Subcutaneous adipose tissue (tissue), 4 donors: ENCODE data around the gene TMEM250. TPM values are rescaled to one million over a fixed set of nuclear protein-coding genes. Genes with fewer than 3 reads are reported as not detected.

Experiments
- total RNA-seq, 4 donors: library from RNA; depleted of rRNA; stranded (reverse); fragments of >200 nt; gene quantifications; one replicate each; pipeline ENCODE4 v1.1.0, GENCODE V29; 2016
- TF ChIP-seq, protein P1 (sequence below): fragments of 450-650 bp; IDR thresholded peaks from one replicate; pipeline ENCODE4 v1.5.1; 2016; ENCODE audit warnings: low read depth, mild to moderate bottlenecking, control low read depth, antibody characterized with exemption, moderate library complexity

Gene TMEM250
- total RNA-seq, 4 donors from 2014 or later, result 11.3 to 47.8 (median 19.6) TPM

DNA sequence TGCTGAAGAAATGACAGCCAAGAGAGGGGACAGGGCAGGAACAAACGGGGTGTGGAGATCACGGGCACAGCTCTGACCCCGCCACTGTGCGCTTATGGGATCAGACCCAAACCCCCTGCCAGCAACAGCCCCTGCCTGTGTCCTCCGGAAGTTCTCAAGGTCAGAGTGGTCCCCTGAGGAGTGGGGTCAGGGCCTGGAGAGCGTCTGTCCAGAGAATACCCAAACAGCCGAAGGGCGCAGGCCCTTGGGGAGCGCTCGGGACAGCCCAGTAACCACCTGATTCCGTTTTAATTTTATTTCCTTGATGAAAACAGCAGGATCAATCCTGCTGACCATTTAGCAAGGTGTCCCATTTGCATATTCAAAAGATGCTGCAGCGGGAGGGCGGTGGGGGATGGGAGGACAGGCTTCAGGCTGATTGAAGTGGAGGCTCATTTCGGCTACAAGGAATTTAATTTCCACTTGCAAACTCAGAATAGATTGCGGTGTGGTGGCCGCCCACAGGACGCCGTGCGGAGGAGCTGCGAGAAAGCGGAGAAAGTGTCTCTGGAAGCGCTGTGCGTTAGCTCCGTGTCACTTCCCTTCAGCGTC is 32.6 kb upstream of the TMEM250 start:
- TF ChIP-seq, protein P1, sequence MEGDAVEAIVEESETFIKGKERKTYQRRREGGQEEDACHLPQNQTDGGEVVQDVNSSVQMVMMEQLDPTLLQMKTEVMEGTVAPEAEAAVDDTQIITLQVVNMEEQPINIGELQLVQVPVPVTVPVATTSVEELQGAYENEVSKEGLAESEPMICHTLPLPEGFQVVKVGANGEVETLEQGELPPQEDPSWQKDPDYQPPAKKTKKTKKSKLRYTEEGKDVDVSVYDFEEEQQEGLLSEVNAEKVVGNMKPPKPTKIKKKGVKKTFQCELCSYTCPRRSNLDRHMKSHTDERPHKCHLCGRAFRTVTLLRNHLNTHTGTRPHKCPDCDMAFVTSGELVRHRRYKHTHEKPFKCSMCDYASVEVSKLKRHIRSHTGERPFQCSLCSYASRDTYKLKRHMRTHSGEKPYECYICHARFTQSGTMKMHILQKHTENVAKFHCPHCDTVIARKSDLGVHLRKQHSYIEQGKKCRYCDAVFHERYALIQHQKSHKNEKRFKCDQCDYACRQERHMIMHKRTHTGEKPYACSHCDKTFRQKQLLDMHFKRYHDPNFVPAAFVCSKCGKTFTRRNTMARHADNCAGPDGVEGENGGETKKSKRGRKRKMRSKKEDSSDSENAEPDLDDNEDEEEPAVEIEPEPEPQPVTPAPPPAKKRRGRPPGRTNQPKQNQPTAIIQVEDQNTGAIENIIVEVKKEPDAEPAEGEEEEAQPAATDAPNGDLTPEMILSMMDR, result no peak

DNA sequence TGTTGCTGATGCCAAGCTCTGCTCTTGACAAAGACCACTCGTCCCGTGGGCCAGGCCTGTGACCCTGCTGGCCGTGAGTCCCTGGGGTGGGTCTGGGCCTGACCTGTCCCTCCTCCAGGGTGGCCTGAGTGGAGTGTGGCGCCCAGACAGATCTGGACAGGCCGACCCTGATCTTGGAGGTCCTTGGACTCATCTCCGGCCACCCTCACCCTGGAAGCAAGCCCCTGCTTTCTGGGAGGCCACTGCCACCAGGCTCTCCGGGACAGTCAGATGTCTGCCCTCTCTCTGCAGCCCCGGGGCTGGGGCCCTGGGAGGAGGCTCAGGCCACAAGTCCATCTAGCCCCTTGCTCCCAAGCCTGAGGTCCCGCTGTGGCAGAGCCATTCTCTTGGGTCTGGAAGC is 31.2 kb upstream of the TMEM250 start:
- TF ChIP-seq, protein P1, result no peak

DNA sequence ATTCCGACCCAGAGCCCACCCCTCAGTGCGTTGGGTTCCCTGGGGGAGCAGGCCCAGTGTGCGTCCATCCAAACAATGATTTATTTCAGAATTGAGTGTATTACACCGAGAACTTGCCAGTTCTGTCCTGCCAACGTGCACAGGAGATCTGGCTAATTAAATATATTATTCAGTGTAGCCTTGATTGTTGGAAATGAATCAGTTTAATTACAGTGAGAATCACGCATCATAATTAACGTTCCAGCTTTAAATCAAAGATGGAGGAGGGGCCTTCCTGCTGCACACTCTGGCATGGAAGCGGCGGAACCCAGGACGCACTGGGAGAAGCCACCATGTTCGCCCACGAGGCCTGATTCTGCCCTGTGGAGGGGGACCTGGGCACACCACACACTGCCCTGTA is 30.7 kb upstream of the TMEM250 start:
- TF ChIP-seq, protein P1, result no peak

DNA sequence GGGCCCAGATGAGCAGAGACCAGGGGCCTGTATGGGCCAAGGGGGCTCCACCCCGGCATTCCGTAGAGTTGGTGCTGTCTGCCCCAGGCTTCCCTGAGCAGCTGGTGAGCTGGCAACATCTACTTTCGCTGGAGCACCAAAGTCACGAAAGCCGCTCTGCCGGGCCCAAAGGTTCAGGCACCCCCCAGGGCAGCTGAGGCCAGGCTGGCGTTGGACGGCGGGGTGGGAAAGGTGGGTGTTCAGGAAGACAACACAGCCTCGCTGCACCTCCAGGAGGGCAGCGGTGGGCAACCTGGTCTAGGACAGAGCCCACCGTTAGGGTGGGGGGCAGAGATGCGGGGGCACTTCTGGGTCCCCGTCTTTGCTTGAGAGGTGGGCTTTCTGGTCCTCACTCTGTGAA is 30.1 kb upstream of the TMEM250 start:
- TF ChIP-seq, protein P1, result no peak

DNA sequence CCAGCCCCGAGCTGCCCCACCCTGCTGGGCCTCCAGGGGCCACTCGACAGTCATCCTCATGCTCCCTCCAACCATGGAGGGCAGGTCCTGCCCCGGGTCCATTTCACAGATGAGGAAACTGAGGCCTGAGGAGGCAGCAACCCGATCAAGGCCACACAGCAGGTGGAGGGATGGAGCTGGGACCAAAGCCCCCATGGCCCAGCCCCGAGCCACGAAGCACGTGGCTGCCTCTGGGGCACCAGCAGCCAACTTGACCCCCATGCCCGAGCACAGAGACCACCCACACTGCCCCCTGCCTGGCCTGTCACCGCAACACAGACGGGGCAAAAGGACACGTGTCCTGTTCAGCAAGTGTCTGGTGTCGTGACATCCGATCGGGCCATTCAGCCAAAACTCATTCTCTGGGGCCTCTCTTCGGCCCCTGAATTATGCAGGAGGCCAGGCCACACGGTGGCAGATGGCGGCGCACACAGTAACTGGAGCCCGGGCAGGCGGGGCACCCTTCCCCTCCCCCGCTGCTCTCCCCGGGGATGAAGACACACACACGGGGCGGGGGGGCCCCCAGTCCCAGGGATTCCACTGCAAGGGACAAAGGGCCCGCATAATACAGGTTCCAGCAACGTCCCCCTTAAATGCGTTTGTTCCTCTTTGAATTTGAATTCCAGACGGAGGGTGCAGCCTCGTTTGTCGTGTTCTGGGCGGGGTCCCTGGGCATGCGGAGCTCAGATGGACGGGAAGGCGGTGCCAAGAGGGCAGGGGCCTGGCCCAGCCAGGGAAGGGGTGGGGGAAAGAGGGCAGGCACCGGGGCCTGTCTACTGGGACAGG is 29.4 kb upstream of the TMEM250 start:
- TF ChIP-seq, protein P1, result no peak

DNA sequence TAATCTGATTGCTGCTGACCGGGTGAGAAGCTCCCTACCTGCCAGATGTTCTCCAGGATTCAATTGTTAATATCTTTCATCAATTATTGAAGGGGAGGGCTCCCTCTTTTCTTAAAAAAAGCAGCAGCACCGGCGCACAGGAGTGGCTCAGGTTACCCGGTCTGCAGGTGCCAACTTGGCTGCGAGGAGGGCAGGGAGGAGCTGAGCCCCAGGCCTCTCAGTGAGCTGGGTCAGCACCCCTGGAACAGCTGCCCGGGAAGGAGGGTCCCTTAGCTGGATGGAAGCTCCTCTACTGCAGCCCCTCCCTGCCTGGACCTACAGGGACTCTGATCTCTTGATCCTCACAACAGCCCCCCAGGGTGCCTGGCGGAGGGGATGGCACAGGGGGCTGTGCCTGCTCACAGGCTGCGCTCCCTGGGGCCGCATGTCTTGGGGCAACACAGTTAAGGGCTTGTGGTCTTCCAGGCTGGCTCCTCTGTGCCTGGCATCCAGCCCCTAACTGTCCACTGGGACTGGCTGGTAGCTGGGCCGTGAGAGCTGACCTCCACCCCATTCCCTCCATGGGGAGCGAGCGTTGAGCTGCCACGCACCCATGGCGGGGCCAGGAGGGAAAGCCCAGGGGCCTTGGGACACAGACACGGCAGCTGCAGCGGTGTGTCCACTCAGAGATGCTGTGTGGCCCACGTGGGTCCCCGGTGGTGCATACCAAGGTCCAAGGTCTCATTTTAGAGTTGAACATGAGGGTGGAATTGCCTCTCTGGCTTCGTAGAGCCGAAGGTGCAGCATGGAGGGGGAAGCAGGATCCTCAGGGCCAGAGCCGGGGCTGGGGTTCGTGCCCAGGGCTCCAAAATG is 28.6 kb upstream of the TMEM250 start:
- TF ChIP-seq, protein P1, result no peak
